ENCODE data around the gene ELMO1. TPM values are rescaled to one million over a fixed set of nuclear protein-coding genes. Genes with fewer than 3 reads are reported as not detected.

Gene ELMO1
- total RNA-seq, 1 experiment from 2014 or later, result 7.8 TPM

DNA sequence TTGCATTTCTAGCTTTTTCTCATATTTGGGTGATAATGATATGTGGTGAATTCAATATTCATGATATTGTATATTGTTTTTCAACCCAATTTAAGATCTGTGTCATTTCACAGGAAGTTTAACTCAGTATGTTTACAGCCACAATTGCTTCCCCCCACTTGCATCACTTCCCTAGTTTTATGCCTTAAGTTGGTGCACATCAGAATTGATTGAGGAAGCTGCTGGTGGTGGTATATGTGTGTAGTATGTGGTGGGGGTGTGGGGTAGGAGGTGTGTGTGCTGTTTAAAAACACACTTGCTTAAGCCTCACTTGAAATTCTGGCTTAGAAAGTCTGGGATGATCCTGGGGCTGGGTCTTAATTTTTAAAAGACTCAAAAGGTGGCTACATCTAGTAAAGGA, 479.3 kb downstream of the ELMO1 start:
- Mint-ChIP-seq H3K4me1 (peaks cover 12 to 16% of the 10 kb centered on the region in 2 experiments), H3K27ac (0 out of 7 replicates have a peak overlapping the region, but pooled peaks of 1 of the 3 experiments have one; percentile 44), H3K4me3 (no peak overlapping the region), H3K36me3 (ENCODE audit: insufficient read depth in 1 of 3, low read depth in 3 of 3) (no peaks in the 10 kb centered on the region), H3K27me3 (ENCODE audit: low read depth) (no peaks in the 10 kb centered on the region), H3K9me3 (no peaks in the 10 kb centered on the region)
- no peaks in the 10 kb centered on the region; the same call in 1 of the 2 replicates for H3K4me1 ChIP-seq (ENCODE audit: insufficient read depth, low read length)
- H3K23me2 ChIP-seq (ENCODE audit: insufficient read length, low read depth, low read length, poor library complexity, severe bottlenecking), result no peaks in the 10 kb centered on the region
- no peak overlapping the region for H3K23ac ChIP-seq (ENCODE audit: insufficient read length, low read depth, low read length)
- H2AK5ac ChIP-seq (ENCODE audit: insufficient read length, low read length), result no peak overlapping the region
- no peaks in the 10 kb centered on the region for H3K79me1 ChIP-seq (ENCODE audit: insufficient read depth, low read depth, low read length, poor library complexity, severe bottlenecking)
- H3K9me3 ChIP-seq (ENCODE audit: control insufficient read depth, low read depth, low read length), result no peaks in the 10 kb centered on the region
- no peaks in the 10 kb centered on the region for H3K27me3 ChIP-seq (ENCODE audit: insufficient read depth, low read length)
- no peak overlapping the region for H3K4me2 ChIP-seq (ENCODE audit: insufficient read depth, insufficient read length, low read length)
- no peak overlapping the region for H2BK12ac ChIP-seq (ENCODE audit: insufficient read length, low read depth, low read length)
- H2AFZ ChIP-seq (ENCODE audit: low read length), result no peak overlapping the region
- no peak overlapping the region for H4K91ac ChIP-seq (ENCODE audit: insufficient read length, low read depth, low read length)
- no peak overlapping the region for H2BK120ac ChIP-seq (ENCODE audit: low read depth, low read length, poor library complexity, severe bottlenecking)
- no peak for DNase-seq
- no peak overlapping the region for H3K4ac ChIP-seq (ENCODE audit: low read depth, low read length)
- no peak overlapping the region for H4K5ac ChIP-seq (ENCODE audit: insufficient read length, low read depth, low read length)
- no peak overlapping the region for H3K27ac ChIP-seq (ENCODE audit: insufficient read length, low read depth, low read length)
- H4K8ac ChIP-seq (replicated peaks; ENCODE audit: insufficient read length, low read depth, low read length), result no peak overlapping the region
- H3K9ac ChIP-seq (ENCODE audit: extremely low read depth, insufficient read length, low read length), result no peak overlapping the region
- H2BK20ac ChIP-seq (ENCODE audit: low read depth, low read length, poor library complexity, severe bottlenecking), result no peak overlapping the region
- H3K79me2 ChIP-seq (ENCODE audit: insufficient read depth, low read length), result no peaks in the 10 kb centered on the region
- H4K20me1 ChIP-seq (ENCODE audit: control insufficient read depth, insufficient read depth, insufficient read length), result no peaks in the 10 kb centered on the region
- H3K14ac ChIP-seq (ENCODE audit: insufficient read depth, low read length), result no peak overlapping the region
- no peak overlapping the region for H2BK15ac ChIP-seq (ENCODE audit: low read depth, low read length)
- H3K56ac ChIP-seq (ENCODE audit: insufficient read length, low read depth, low read length), result no peak overlapping the region
- H3K18ac ChIP-seq (ENCODE audit: insufficient read length, low read depth, low read length), result no peak overlapping the region
- TF ChIP-seq, protein P1, sequence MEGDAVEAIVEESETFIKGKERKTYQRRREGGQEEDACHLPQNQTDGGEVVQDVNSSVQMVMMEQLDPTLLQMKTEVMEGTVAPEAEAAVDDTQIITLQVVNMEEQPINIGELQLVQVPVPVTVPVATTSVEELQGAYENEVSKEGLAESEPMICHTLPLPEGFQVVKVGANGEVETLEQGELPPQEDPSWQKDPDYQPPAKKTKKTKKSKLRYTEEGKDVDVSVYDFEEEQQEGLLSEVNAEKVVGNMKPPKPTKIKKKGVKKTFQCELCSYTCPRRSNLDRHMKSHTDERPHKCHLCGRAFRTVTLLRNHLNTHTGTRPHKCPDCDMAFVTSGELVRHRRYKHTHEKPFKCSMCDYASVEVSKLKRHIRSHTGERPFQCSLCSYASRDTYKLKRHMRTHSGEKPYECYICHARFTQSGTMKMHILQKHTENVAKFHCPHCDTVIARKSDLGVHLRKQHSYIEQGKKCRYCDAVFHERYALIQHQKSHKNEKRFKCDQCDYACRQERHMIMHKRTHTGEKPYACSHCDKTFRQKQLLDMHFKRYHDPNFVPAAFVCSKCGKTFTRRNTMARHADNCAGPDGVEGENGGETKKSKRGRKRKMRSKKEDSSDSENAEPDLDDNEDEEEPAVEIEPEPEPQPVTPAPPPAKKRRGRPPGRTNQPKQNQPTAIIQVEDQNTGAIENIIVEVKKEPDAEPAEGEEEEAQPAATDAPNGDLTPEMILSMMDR (conservative IDR thresholded peaks at IDR 0.05), result no peak
- H2BK5ac ChIP-seq (ENCODE audit: insufficient read length, low read length), result no peak overlapping the region
- no peak overlapping the region for H3T11ph ChIP-seq (ENCODE audit: low read length)
